Smooth muscle cell of the coronary artery (primary cell): ENCODE data around the gene RBP2. TPM values are rescaled to one million over a fixed set of nuclear protein-coding genes. Genes with fewer than 3 reads are reported as not detected.

ENCODE experiments used
- total RNA-seq: library from RNA; depleted of rRNA; stranded (reverse); fragments of >200 nt; gene quantifications from 2 replicates; pipeline ENCODE4 v1.2.3, GENCODE V29; 2014; ENCODE audit warnings: low replicate concordance

The RBP2 gene
- total RNA-seq: not detected in 2 replicates

GRCh38 chr3:139476348-139476747 lies at the start of gene RBP2:
Gene RBP2, minus strand, starts transcription at chr3:139476516. Its CDS starts 57 bp downstream, at chr3:139476459.

Other genes with a start within 250 kb of the RBP2 start
- gene MRPS22, start 132.5 kb downstream of the RBP2 start, total RNA-seq: 46.9 and 49.1 TPM in 2 replicates
- 293 and 354 TPM in 2 replicates for gene COPB2, start 86.9 kb downstream of the RBP2 start, total RNA-seq
- 10.9 and 120 TPM in 2 replicates for gene RBP1, start 63.2 kb upstream of the RBP2 start, total RNA-seq
- 0.23 and 2.5 TPM in 2 replicates for gene NMNAT3, start 201.5 kb upstream of the RBP2 start, total RNA-seq